ENCODE measurements around the gene PLPPR4.
"Not testable (repeated sequence)": the region's sequence is repeated elsewhere in the genome, so short reads cannot be mapped to it uniquely, and the experiment has no call there.

Gene PLPPR4

GRCh38 chr1:99264201-99265021 lies at the start of gene PLPPR4:
Gene PLPPR4, plus strand, starts transcription at chr1:99264492. Its CDS starts 102 bp downstream, at chr1:99264594.
- DNase-seq, result peak; percentile 24

- DNase-seq, result no peak
Observed at GRCh38 chr1:99216956-99217355, 47.3 kb upstream of the PLPPR4 start.

- DNase-seq, result no peak
Observed at GRCh38 chr1:99217599-99217998, 46.7 kb upstream of the PLPPR4 start.

GRCh38 chr1:99218572-99218971 lies 45.7 kb upstream of the PLPPR4 start:
- DNase-seq, result no peak

GRCh38 chr1:99218999-99219398 lies 45.3 kb upstream of the PLPPR4 start:
- DNase-seq, result no peak

- DNase-seq, result no peak
Observed at GRCh38 chr1:99227056-99227897, 37.0 kb upstream of the PLPPR4 start.

GRCh38 chr1:99228153-99228552 lies 36.1 kb upstream of the PLPPR4 start:
- no peak for DNase-seq

GRCh38 chr1:99229122-99229521 lies 35.2 kb upstream of the PLPPR4 start:
- no peak for DNase-seq

- DNase-seq, result no peak
Observed at GRCh38 chr1:99230695-99231094, 33.6 kb upstream of the PLPPR4 start.

- no peak for DNase-seq
Observed at GRCh38 chr1:99232172-99232571, 32.1 kb upstream of the PLPPR4 start.

- DNase-seq, result no peak
Observed at GRCh38 chr1:99233446-99233845, 30.8 kb upstream of the PLPPR4 start.

- no peak for DNase-seq
Observed at GRCh38 chr1:99236756-99237155, 27.5 kb upstream of the PLPPR4 start.

- no peak for DNase-seq
Observed at GRCh38 chr1:99239690-99240089, 24.6 kb upstream of the PLPPR4 start.

GRCh38 chr1:99240621-99241020 lies 23.7 kb upstream of the PLPPR4 start:
- DNase-seq, result no peak

- DNase-seq, result no peak
Observed at GRCh38 chr1:99246152-99246551, 18.1 kb upstream of the PLPPR4 start.

- no peak for DNase-seq
Observed at GRCh38 chr1:99247199-99247598, 17.1 kb upstream of the PLPPR4 start.

GRCh38 chr1:99250728-99251127 lies 13.6 kb upstream of the PLPPR4 start:
- no peak for DNase-seq

GRCh38 chr1:99251308-99251707 lies 13.0 kb upstream of the PLPPR4 start:
- DNase-seq, result no peak

- DNase-seq, result no peak
Observed at GRCh38 chr1:99252630-99253029, 11.7 kb upstream of the PLPPR4 start.

- not testable (repeated sequence) for DNase-seq
Observed at GRCh38 chr1:99260402-99260801, 3.9 kb upstream of the PLPPR4 start.

GRCh38 chr1:99265124-99265523 lies 832 bp downstream of the PLPPR4 start:
- DNase-seq, result no peak

- no peak for DNase-seq
Observed at GRCh38 chr1:99266726-99267125, 2.4 kb downstream of the PLPPR4 start.

GRCh38 chr1:99268021-99268420 lies 3.7 kb downstream of the PLPPR4 start:
- DNase-seq, result no peak

GRCh38 chr1:99269321-99269720 lies 5.0 kb downstream of the PLPPR4 start:
- DNase-seq, result no peak

Measured in NCI-H446 treated with DMSO at 0.1 percent for 48 hours (cell line).